K562 (cell line): ENCODE data around the gene OLFML2A. TPM values are rescaled to one million over a fixed set of nuclear protein-coding genes. Genes with fewer than 3 reads are reported as not detected.

Experiments used
- FOS ChIP-seq: IDR thresholded peaks from 3 replicates; pipeline ENCODE4 v1.6.1; 2011; ENCODE audit not compliant: insufficient read length; ENCODE audit errors: extremely low read depth
- HMG20B ChIP-seq: fragments of 250-450 bp; sonication (Bioruptor Pico); IDR thresholded peaks from 2 replicates; pipeline ENCODE4 v1.5.0; 2021; ENCODE audit warnings: mild to moderate bottlenecking
- HMGXB4 ChIP-seq: sonication (generic); formaldehyde crosslinking; IDR thresholded peaks from 2 replicates; pipeline ENCODE4 v1.8.1; 2023; ENCODE audit warnings: mild to moderate bottlenecking, missing genetic modification reagents
- MAFK ChIP-seq: IDR thresholded peaks from 2 replicates; pipeline ENCODE4 v1.6.1; 2011; ENCODE audit warnings: low read length, improper control_type of control experiment
- MTA3 ChIP-seq: fragments of 450-650 bp; formaldehyde crosslinking; IDR thresholded peaks from 2 replicates; pipeline ENCODE4 v1.6.1; 2017; ENCODE audit warnings: mild to moderate bottlenecking, borderline replicate concordance
- NFE2 ChIP-seq: IDR thresholded peaks from 2 replicates; pipeline ENCODE4 v1.6.1; 2014; ENCODE audit warnings: antibody characterized with exemption, low read depth
- PHF8 ChIP-seq: fragments of 200-600 bp; sonication (generic); IDR thresholded peaks from 2 replicates; pipeline ENCODE4 v1.6.1; 2012; ENCODE audit warnings: mixed run types, mild to moderate bottlenecking, inconsistent platforms, low read length, moderate library complexity, borderline replicate concordance
- PTRF ChIP-seq: fragments of 450-650 bp; IDR thresholded peaks from 2 replicates; pipeline ENCODE4 v1.6.1; 2016; ENCODE audit warnings: mild to moderate bottlenecking, missing genetic modification characterization, missing compliant biosample characterization
- RBM14 ChIP-seq: fragments of 200-400 bp; formaldehyde crosslinking; IDR thresholded peaks from 2 replicates; pipeline ENCODE4 v1.6.1; 2018; ENCODE audit warnings: low read depth, mild to moderate bottlenecking, low read length, moderate library complexity, borderline replicate concordance; ENCODE audit not compliant: insufficient read depth
- RFX5 ChIP-seq: IDR thresholded peaks from 2 replicates; pipeline ENCODE4 v1.6.1; 2011; ENCODE audit warnings: low read depth, mild to moderate bottlenecking, improper control_type of control experiment, low read length
- SMARCC2 ChIP-seq: fragments of 450-650 bp; IDR thresholded peaks from 2 replicates; pipeline ENCODE4 v1.6.1; 2017; ENCODE audit warnings: antibody characterized with exemption, moderate library complexity, mild to moderate bottlenecking, low read depth
- SNIP1 ChIP-seq: fragments of 450-650 bp; IDR thresholded peaks from 2 replicates; pipeline ENCODE4 v1.7.1; 2017; ENCODE audit warnings: low read depth, mild to moderate bottlenecking
- TCF7L2 ChIP-seq: fragments of 150-350 bp; IDR thresholded peaks from 2 replicates; pipeline ENCODE4 v1.6.1; 2016; ENCODE audit warnings: low read depth, mild to moderate bottlenecking, low read length, moderate library complexity
- TFAM ChIP-seq: fragments of 250-450 bp; sonication (Bioruptor Pico); conservative IDR thresholded peaks from 2 replicates; pipeline ENCODE4 v1.5.0; 2021; ENCODE audit warnings: mild to moderate bottlenecking, moderate library complexity
- TRIM25 ChIP-seq: fragments of 450-650 bp; IDR thresholded peaks from 2 replicates; pipeline ENCODE4 v1.7.0; 2016; ENCODE audit warnings: borderline replicate concordance
- ZBTB12 ChIP-seq: fragments of 250-450 bp; sonication (Bioruptor Pico); IDR thresholded peaks from 2 replicates; pipeline ENCODE4 v1.4.0; 2020
- ZFX ChIP-seq: sonication (generic); formaldehyde crosslinking; IDR thresholded peaks from 2 replicates; pipeline ENCODE4 v1.8.0; 2022; ENCODE audit warnings: mild to moderate bottlenecking, missing genetic modification reagents, moderate library complexity
- ZNF121 ChIP-seq: sonication (generic); formaldehyde crosslinking; conservative IDR thresholded peaks from 2 replicates; pipeline ENCODE4 v1.8.0; 2022; ENCODE audit warnings: missing genetic modification reagents
- polyA plus RNA-seq, 8 experiments: library from polyadenylated mRNA; depleted of rRNA in 4 of 8; stranded (reverse) in 5 of 8; unstranded in 3 of 8; fragments of >200 nt; fragmentation: Nextera tagmentation in 2 of 8; fragmentation: Illumina TruSeq in 1 of 8; extraction: Ambion mirVana in 2 of 8; extraction: Trizol in 1 of 8; gene quantifications; 2 replicates each; pipeline versions ENCODE4 v1.2.1 to v1.2.3, GENCODE V29; 2011 to 2014; ENCODE audit warnings: inconsistent platforms in 1 of 8, missing spikeins in 1 of 8
- total RNA-seq, 7 experiments: library from RNA; depleted of rRNA in 6 of 7; stranded (reverse); fragments of >200 nt in 6 of 7; fragmentation: Illumina TruSeq in 2 of 7; extraction: Trizol in 2 of 7; gene quantifications; 2 replicates each; pipeline versions ENCODE4 v1.2.1 to v1.2.3, GENCODE V29; 2011 to 2021; ENCODE audit warnings: low replicate concordance in 1 of 7
- TF ChIP-seq, protein P1 (sequence below): fragments of 450-650 bp; IDR thresholded peaks from 2 replicates; pipeline ENCODE4 v1.6.1; 2017; ENCODE audit warnings: mild to moderate bottlenecking, moderate library complexity
- TF ChIP-seq, protein P2 (sequence below): fragments of 450-650 bp; IDR thresholded peaks from 2 replicates; pipeline ENCODE4 v1.6.1; 2017; ENCODE audit warnings: antibody characterized with exemption

OLFML2A gene
- total and polyA plus RNA-seq, 9 of the 15 experiments (the other 6 are each of a cell fraction or from before 2014, with no cell fraction given): 0.16 TPM; not detected in 8

GRCh38 chr9:124771867-124772679 lies 4.9 kb upstream of the OLFML2A start (continued):
- TF ChIP-seq, protein P1, sequence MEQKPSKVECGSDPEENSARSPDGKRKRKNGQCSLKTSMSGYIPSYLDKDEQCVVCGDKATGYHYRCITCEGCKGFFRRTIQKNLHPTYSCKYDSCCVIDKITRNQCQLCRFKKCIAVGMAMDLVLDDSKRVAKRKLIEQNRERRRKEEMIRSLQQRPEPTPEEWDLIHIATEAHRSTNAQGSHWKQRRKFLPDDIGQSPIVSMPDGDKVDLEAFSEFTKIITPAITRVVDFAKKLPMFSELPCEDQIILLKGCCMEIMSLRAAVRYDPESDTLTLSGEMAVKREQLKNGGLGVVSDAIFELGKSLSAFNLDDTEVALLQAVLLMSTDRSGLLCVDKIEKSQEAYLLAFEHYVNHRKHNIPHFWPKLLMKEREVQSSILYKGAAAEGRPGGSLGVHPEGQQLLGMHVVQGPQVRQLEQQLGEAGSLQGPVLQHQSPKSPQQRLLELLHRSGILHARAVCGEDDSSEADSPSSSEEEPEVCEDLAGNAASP: no peak
- TF ChIP-seq RBM14 (no peak), MTA3 (peak; percentile 39; the same call in 1 of the 2 replicates), RFX5 (no peak), PTRF (no peak), SMARCC2 (no peak), FOS (no peak), MAFK (no peak), ZNF121 (CRISPR knock-in tag) (peak; percentile 87), TCF7L2 (no peak), TRIM25 (no peak), HMG20B (no peak), ZBTB12 (CRISPR knock-in tag) (no peak), HMGXB4 (CRISPR knock-in tag) (no peak), SNIP1 (no peak), ZFX (CRISPR knock-in tag) (peak; percentile 55), TFAM (CRISPR knock-in tag) (no peak), NFE2 (no peak), PHF8 (no peak)
- TF ChIP-seq, protein P2, sequence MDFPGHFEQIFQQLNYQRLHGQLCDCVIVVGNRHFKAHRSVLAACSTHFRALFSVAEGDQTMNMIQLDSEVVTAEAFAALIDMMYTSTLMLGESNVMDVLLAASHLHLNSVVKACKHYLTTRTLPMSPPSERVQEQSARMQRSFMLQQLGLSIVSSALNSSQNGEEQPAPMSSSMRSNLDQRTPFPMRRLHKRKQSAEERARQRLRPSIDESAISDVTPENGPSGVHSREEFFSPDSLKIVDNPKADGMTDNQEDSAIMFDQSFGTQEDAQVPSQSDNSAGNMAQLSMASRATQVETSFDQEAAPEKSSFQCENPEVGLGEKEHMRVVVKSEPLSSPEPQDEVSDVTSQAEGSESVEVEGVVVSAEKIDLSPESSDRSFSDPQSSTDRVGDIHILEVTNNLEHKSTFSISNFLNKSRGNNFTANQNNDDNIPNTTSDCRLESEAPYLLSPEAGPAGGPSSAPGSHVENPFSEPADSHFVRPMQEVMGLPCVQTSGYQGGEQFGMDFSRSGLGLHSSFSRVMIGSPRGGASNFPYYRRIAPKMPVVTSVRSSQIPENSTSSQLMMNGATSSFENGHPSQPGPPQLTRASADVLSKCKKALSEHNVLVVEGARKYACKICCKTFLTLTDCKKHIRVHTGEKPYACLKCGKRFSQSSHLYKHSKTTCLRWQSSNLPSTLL: no peak
